HCT116 (cell line): Measurements from ENCODE around the gene SHROOM3. TPM values are rescaled to one million over a fixed set of nuclear protein-coding genes. Genes with fewer than 3 reads are reported as not detected.

Experiments
- ATAC-seq: fragments of 200-7000 bp; cut with Tn5 transposase; 2 replicates; pipeline ENCODE4 v1.9.1; 2020; ENCODE audit warnings: mild to moderate bottlenecking, moderate library complexity
- BruUV-seq: library from RNA; stranded (reverse); fragments of 400-500 nt; replicated peaks from 2 replicates; lab custom pipeline; 2021; lab: Mats Ljungman, UMichigan
- CTCF ChIA-PET: fragments of 300-600 bp; sonication (Branson Sonifier 250); formaldehyde crosslinking; loops from one replicate; lab custom pipeline; 2021; ENCODE audit warnings: antibody characterized with exemption; lab: Charles Lee
- POLR2A ChIA-PET: fragments of 300-600, 350-600 bp; sonication (Branson Sonifier 250); formaldehyde crosslinking; loops from one replicate; lab custom pipeline; 2021; ENCODE audit warnings: antibody characterized with exemption; lab: Charles Lee
- RAD21 ChIA-PET, 2 experiments: fragments of 300-600 bp; sonication (Branson Sonifier 250); formaldehyde crosslinking; loops; one replicate each; lab custom pipeline; 2023; ENCODE audit warnings: low total read pairs in 2 of 2; ENCODE audit not compliant: uncharacterized antibody in 2 of 2, unreplicated experiment in 2 of 2, low non-redundant PET in 1 of 2; lab: Charles Lee
- DNase-seq: peaks from one replicate; pipeline ENCODE4 v3.0.0-alpha.2; 2010; ENCODE audit warnings: low read depth, low spot score
- H2AFZ ChIP-seq: fragments of 200-600 bp; shearing (Covaris generic), sonication (generic); 2 replicates; pipeline ENCODE4 v1.6.1; 2017; ENCODE audit warnings: low read depth, mixed run types, mixed read lengths, antibody characterized with exemption, low read length; ENCODE audit not compliant: poor library complexity, severe bottlenecking
- H3K27ac ChIP-seq: 2 replicates; pipeline ENCODE4 v1.5.1; 2012; ENCODE audit warnings: low read depth, low read length
- H3K27me3 ChIP-seq: fragments of 200-600 bp; sonication (generic); 2 replicates; pipeline ENCODE4 v1.6.1; 2016; ENCODE audit warnings: mixed run types, low read length, mixed read lengths; ENCODE audit not compliant: insufficient read depth
- H3K36me3 ChIP-seq, 2 experiments: fragments of 200-500 bp in 1 of 2; fragments of 200-600 bp in 1 of 2; sonication (Bioruptor generic) in 1 of 2; sonication (generic) in 1 of 2; 2 replicates each; pipeline versions ENCODE4 v1.5.1 to v1.6.1; 2014 to 2016; ENCODE audit warnings: low read length in 2 of 2, inconsistent platforms in 1 of 2, mixed read lengths in 1 of 2, mixed run types in 1 of 2; ENCODE audit not compliant: insufficient read depth in 2 of 2, control insufficient read depth in 1 of 2
- H3K4me1 ChIP-seq, 2 experiments: fragments of 200-600 bp in 1 of 2; sonication (generic) in 1 of 2; 2 replicates each; pipeline versions ENCODE4 v1.5.1 to v1.6.1; 2012 to 2017; ENCODE audit warnings: low read length in 2 of 2, inconsistent platforms in 1 of 2, mild to moderate bottlenecking in 1 of 2, mixed read lengths in 1 of 2, mixed run types in 1 of 2, moderate library complexity in 1 of 2; ENCODE audit not compliant: insufficient read depth in 2 of 2, control insufficient read depth in 1 of 2
- H3K4me2 ChIP-seq: fragments of 200-600 bp; sonication (generic); 2 replicates; pipeline ENCODE4 v1.6.1; 2017; ENCODE audit warnings: mixed run types, low read length, mixed read lengths
- H3K4me3 ChIP-seq, 2 experiments: fragments of 200-600 bp in 1 of 2; sonication (generic) in 1 of 2; replicated peaks in 1 of 2; 2 replicates each; pipeline ENCODE4 v1.5.1; 2011 to 2016; ENCODE audit warnings: low read length in 2 of 2, control low read depth in 1 of 2, low read depth in 1 of 2, mild to moderate bottlenecking in 1 of 2, mixed read lengths in 1 of 2, mixed run types in 1 of 2
- H3K79me2 ChIP-seq: fragments of 200-600 bp; sonication (generic); 2 replicates; pipeline ENCODE4 v1.6.1; 2017; ENCODE audit warnings: mild to moderate bottlenecking, mixed run types, low read length, moderate library complexity, mixed read lengths; ENCODE audit not compliant: insufficient read depth
- H3K9ac ChIP-seq: fragments of 200-600 bp; sonication (generic); 2 replicates; pipeline ENCODE4 v1.6.1; 2016; ENCODE audit warnings: low read length, mixed read lengths
- H3K9me2 ChIP-seq: fragments of 200-600 bp; sonication (generic), shearing (Covaris generic); 2 replicates; pipeline ENCODE4 v1.6.1; 2017; ENCODE audit warnings: mixed run types, mild to moderate bottlenecking, moderate library complexity; ENCODE audit not compliant: insufficient read depth
- H3K9me3 ChIP-seq, 2 experiments: fragments of 200-500 bp in 1 of 2; fragments of 200-600 bp in 1 of 2; sonication (Bioruptor generic) in 1 of 2; sonication (generic) in 1 of 2; 2 replicates each; pipeline ENCODE4 v1.6.1; 2014 to 2017; ENCODE audit warnings: low read length in 2 of 2, mixed read lengths in 2 of 2, inconsistent platforms in 1 of 2, low read depth in 1 of 2, mild to moderate bottlenecking in 1 of 2, mixed run types in 1 of 2, moderate library complexity in 1 of 2; ENCODE audit not compliant: control insufficient read depth in 1 of 2, insufficient read depth in 1 of 2
- H4K20me1 ChIP-seq: fragments of 200-600 bp; sonication (generic), shearing (Covaris generic); 2 replicates; pipeline ENCODE4 v1.6.1; 2017; ENCODE audit warnings: mixed run types, mild to moderate bottlenecking, moderate library complexity; ENCODE audit not compliant: insufficient read depth
- CTCF ChIP-seq, 3 experiments: fragments of 200-600 bp in 1 of 3; sonication (generic) in 1 of 3; IDR thresholded peaks in 2 of 3; conservative IDR thresholded peaks in 1 of 3; 2 replicates each; pipeline ENCODE4 v1.5.1; 2012 to 2017; ENCODE audit warnings: low read depth in 2 of 3, low read length in 2 of 3, antibody characterized with exemption in 1 of 3, borderline replicate concordance in 1 of 3, control low read depth in 1 of 3, mild to moderate bottlenecking in 1 of 3, mixed read lengths in 1 of 3, mixed run types in 1 of 3, moderate library complexity in 1 of 3; ENCODE audit not compliant: insufficient read depth in 1 of 3
- EGR1 ChIP-seq: IDR thresholded peaks from 2 replicates; pipeline ENCODE4 v1.6.1; 2012; ENCODE audit warnings: low read depth
- ELF1 ChIP-seq: IDR thresholded peaks from 2 replicates; pipeline ENCODE4 v1.6.1; 2012; ENCODE audit warnings: low read depth, borderline replicate concordance
- EZH2 ChIP-seq: fragments of 200-600 bp; sonication (generic); IDR thresholded peaks from 2 replicates; pipeline ENCODE4 v1.6.1; 2017; ENCODE audit warnings: antibody characterized with exemption, mixed run types
- FOSL1 ChIP-seq: IDR thresholded peaks from 2 replicates; pipeline ENCODE4 v1.6.1; 2012; ENCODE audit warnings: low read depth
- JUND ChIP-seq: IDR thresholded peaks from 2 replicates; pipeline ENCODE4 v1.6.1; 2012
- MAX ChIP-seq: IDR thresholded peaks from 2 replicates; pipeline ENCODE4 v1.6.1; 2012
- POLR2A ChIP-seq: IDR thresholded peaks from 2 replicates; pipeline ENCODE4 v1.7.0; 2011; ENCODE audit warnings: borderline replicate concordance; ENCODE audit not compliant: insufficient read depth, insufficient read length; ENCODE audit errors: extremely low read depth
- POLR2AphosphoS5 ChIP-seq: IDR thresholded peaks from 2 replicates; pipeline ENCODE4 v1.6.1; 2011; ENCODE audit warnings: mild to moderate bottlenecking, low read depth, low read length, moderate library complexity
- SIN3A ChIP-seq: IDR thresholded peaks from 2 replicates; pipeline ENCODE4 v1.6.1; 2012; ENCODE audit warnings: low read depth
- SP1 ChIP-seq: IDR thresholded peaks from 2 replicates; pipeline ENCODE4 v1.6.1; 2012; ENCODE audit warnings: low read depth
- TCF7L2 ChIP-seq: IDR thresholded peaks from 2 replicates; pipeline ENCODE4 v1.7.0; 2011; ENCODE audit warnings: borderline replicate concordance, inconsistent platforms; ENCODE audit not compliant: insufficient read depth, insufficient read length; ENCODE audit errors: extremely low read depth
- ZFX ChIP-seq: fragments of 450-650 bp; IDR thresholded peaks from 2 replicates; pipeline ENCODE4 v1.6.1; 2017
- ZNF274 ChIP-seq: fragments of 200-500 bp; sonication (Bioruptor generic); IDR thresholded peaks from 2 replicates; pipeline ENCODE4 v1.6.1; 2014; ENCODE audit warnings: mild to moderate bottlenecking, low read depth, low read length, inconsistent platforms
- intact Hi-C: fragments of 100-400 bp; cut with micrococcal nuclease; formaldehyde crosslinking; loops from 2 replicates; pipeline ENCODE4 v1.10.0; 2022
- total RNA-seq: library from RNA; stranded (reverse); gene quantifications from one replicate; pipeline ENCODE4 v1.2.1, GENCODE V29; 2021; ENCODE audit not compliant: unreplicated experiment
- TF ChIP-seq, protein P1 (sequence below): IDR thresholded peaks from 2 replicates; pipeline ENCODE4 v1.6.1; 2011; ENCODE audit warnings: mild to moderate bottlenecking, low read length, moderate library complexity; ENCODE audit not compliant: insufficient replicate concordance; ENCODE audit errors: extremely low read depth
- TF ChIP-seq, protein P2 (sequence below): IDR thresholded peaks from 2 replicates; pipeline ENCODE4 v1.6.1; 2012
- TF ChIP-seq, protein P3 (sequence below): IDR thresholded peaks from 2 replicates; pipeline ENCODE4 v1.6.1; 2012; ENCODE audit warnings: low read depth

SHROOM3 gene
- total RNA-seq, 1 experiment from 2014 or later, result 22.5 TPM

- H3K27me3 ChIP-seq, result no peaks in the 10 kb centered on the region
- no peak overlapping the region for H3K4me3 ChIP-seq
- ChIA-PET CTCF (no interaction called here), POLR2A (no interaction called here), RAD21 (no interaction called here)
- TF ChIP-seq ZNF274 (no peak), EZH2 (no peak), MAX (no peak), SP1 (no peak), POLR2AphosphoS5 (no peak), TCF7L2 (no peak), ZFX (no peak), CTCF (IDR thresholded peaks at IDR 0.05 in 2 of 3, conservative IDR thresholded peaks at IDR 0.05 in 1 of 3; ENCODE audit: borderline replicate concordance in 1 of 3, insufficient read depth in 1 of 3, low read depth in 2 of 3, low read length in 2 of 3) (no peak), JUND (no peak), POLR2A (no peak), ELF1 (no peak), FOSL1 (no peak), EGR1 (no peak), SIN3A (no peak)
- TF ChIP-seq, protein P1, sequence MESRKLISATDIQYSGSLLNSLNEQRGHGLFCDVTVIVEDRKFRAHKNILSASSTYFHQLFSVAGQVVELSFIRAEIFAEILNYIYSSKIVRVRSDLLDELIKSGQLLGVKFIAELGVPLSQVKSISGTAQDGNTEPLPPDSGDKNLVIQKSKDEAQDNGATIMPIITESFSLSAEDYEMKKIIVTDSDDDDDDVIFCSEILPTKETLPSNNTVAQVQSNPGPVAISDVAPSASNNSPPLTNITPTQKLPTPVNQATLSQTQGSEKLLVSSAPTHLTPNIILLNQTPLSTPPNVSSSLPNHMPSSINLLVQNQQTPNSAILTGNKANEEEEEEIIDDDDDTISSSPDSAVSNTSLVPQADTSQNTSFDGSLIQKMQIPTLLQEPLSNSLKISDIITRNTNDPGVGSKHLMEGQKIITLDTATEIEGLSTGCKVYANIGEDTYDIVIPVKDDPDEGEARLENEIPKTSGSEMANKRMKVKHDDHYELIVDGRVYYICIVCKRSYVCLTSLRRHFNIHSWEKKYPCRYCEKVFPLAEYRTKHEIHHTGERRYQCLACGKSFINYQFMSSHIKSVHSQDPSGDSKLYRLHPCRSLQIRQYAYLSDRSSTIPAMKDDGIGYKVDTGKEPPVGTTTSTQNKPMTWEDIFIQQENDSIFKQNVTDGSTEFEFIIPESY, result no peak
- TF ChIP-seq, protein P2, sequence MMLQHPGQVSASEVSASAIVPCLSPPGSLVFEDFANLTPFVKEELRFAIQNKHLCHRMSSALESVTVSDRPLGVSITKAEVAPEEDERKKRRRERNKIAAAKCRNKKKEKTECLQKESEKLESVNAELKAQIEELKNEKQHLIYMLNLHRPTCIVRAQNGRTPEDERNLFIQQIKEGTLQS, result no peak
- TF ChIP-seq, protein P3, sequence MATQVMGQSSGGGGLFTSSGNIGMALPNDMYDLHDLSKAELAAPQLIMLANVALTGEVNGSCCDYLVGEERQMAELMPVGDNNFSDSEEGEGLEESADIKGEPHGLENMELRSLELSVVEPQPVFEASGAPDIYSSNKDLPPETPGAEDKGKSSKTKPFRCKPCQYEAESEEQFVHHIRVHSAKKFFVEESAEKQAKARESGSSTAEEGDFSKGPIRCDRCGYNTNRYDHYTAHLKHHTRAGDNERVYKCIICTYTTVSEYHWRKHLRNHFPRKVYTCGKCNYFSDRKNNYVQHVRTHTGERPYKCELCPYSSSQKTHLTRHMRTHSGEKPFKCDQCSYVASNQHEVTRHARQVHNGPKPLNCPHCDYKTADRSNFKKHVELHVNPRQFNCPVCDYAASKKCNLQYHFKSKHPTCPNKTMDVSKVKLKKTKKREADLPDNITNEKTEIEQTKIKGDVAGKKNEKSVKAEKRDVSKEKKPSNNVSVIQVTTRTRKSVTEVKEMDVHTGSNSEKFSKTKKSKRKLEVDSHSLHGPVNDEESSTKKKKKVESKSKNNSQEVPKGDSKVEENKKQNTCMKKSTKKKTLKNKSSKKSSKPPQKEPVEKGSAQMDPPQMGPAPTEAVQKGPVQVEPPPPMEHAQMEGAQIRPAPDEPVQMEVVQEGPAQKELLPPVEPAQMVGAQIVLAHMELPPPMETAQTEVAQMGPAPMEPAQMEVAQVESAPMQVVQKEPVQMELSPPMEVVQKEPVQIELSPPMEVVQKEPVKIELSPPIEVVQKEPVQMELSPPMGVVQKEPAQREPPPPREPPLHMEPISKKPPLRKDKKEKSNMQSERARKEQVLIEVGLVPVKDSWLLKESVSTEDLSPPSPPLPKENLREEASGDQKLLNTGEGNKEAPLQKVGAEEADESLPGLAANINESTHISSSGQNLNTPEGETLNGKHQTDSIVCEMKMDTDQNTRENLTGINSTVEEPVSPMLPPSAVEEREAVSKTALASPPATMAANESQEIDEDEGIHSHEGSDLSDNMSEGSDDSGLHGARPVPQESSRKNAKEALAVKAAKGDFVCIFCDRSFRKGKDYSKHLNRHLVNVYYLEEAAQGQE, result no peak
- intact Hi-C loops, result no loop called here
- H4K20me1 ChIP-seq, result no peaks in the 10 kb centered on the region
- H3K4me1 ChIP-seq, result peaks cover 0 to 3% of the 10 kb centered on the region in 2 experiments; a peak in 1 of 4 replicates
- H3K36me3 ChIP-seq, result no peaks in the 10 kb centered on the region
- H3K9ac ChIP-seq, result no peak overlapping the region
- no peak overlapping the region for H3K4me2 ChIP-seq
- ATAC-seq, result no peak
- H3K79me2 ChIP-seq, result no peaks in the 10 kb centered on the region
- H3K27ac ChIP-seq, result no peak overlapping the region
- H2AFZ ChIP-seq, result no peak overlapping the region
- no TSS peak for BruUV-seq
- no peaks in the 10 kb centered on the region for H3K9me3 ChIP-seq
- H3K9me2 ChIP-seq, result no peaks in the 10 kb centered on the region
- DNase-seq, result no peak
Measured at GRCh38 chr4:76644831-76645485, 209.9 kb downstream of the SHROOM3 start.
